IMR-90 (cell line): ENCODE measurements around the gene DBT. TPM values are rescaled to one million over a fixed set of nuclear protein-coding genes. Genes with fewer than 3 reads are reported as not detected.

Experiments
- ATAC-seq: fragments of 200-7000 bp; cut with Tn5 transposase; 2 replicates; pipeline ENCODE4 v1.9.1; 2020; ENCODE audit warnings: low read depth, mild to moderate bottlenecking, moderate library complexity
- BruUV-seq: library from RNA; stranded (reverse); fragments of 400-500 nt; replicated peaks from 2 replicates; lab custom pipeline; 2021; lab: Mats Ljungman, UMichigan
- CTCF ChIA-PET: fragments of 300-600 bp; formaldehyde crosslinking; extraction: SDS; loops from one replicate; lab custom pipeline; 2021; ENCODE audit warnings: antibody characterized with exemption; lab: Yijun Ruan, JAX
- POLR2A ChIA-PET: fragments of 300-600 bp; sonication (Branson Sonifier 250); formaldehyde crosslinking; loops from one replicate; lab custom pipeline; 2022; ENCODE audit warnings: antibody characterized with exemption; ENCODE audit not compliant: unreplicated experiment; lab: Charles Lee
- DNase-seq: peaks from one replicate; pipeline ENCODE4 v3.0.0; 2013
- H2AFZ ChIP-seq: replicated peaks from 2 replicates; pipeline ENCODE3; 2013; ENCODE audit warnings: low read length, mild to moderate bottlenecking; ENCODE audit not compliant: poor library complexity
- H2AK5ac ChIP-seq: 2 replicates; pipeline ENCODE4 v1.6.1; 2013; ENCODE audit warnings: low read depth, low read length, inconsistent platforms
- H2AK9ac ChIP-seq: replicated peaks from 2 replicates; pipeline ENCODE3; 2013; ENCODE audit warnings: mild to moderate bottlenecking, low read depth, low read length, moderate library complexity; ENCODE audit not compliant: poor library complexity
- H2BK120ac ChIP-seq: 2 replicates; pipeline ENCODE4 v1.6.1; 2013; ENCODE audit warnings: low read depth, low read length, inconsistent platforms
- H2BK15ac ChIP-seq: 3 replicates; pipeline ENCODE4 v1.6.1; 2013; ENCODE audit warnings: low read depth, low read length, inconsistent platforms
- H2BK20ac ChIP-seq: 2 replicates; pipeline ENCODE4 v1.6.1; 2013; ENCODE audit warnings: low read depth, mild to moderate bottlenecking, inconsistent platforms, low read length, moderate library complexity
- H2BK5ac ChIP-seq: 2 replicates; pipeline ENCODE4 v1.6.1; 2013; ENCODE audit warnings: mild to moderate bottlenecking, low read depth, low read length, inconsistent platforms; ENCODE audit not compliant: poor library complexity, severe bottlenecking
- H3K14ac ChIP-seq: replicated peaks from 2 replicates; pipeline ENCODE4 v1.6.1; 2013; ENCODE audit warnings: low read depth, low read length, inconsistent platforms
- H3K18ac ChIP-seq: 2 replicates; pipeline ENCODE4 v1.6.1; 2013; ENCODE audit warnings: low read depth, low read length, control low read depth
- H3K23ac ChIP-seq: 2 replicates; pipeline ENCODE4 v1.6.1; 2013; ENCODE audit warnings: low read depth, low read length, inconsistent platforms
- H3K27ac ChIP-seq: 2 replicates; pipeline ENCODE4 v1.5.1; 2013; ENCODE audit warnings: mild to moderate bottlenecking, control low read depth, low read length; ENCODE audit not compliant: insufficient read depth
- H3K27me3 ChIP-seq: 2 replicates; pipeline ENCODE4 v1.6.1; 2013; ENCODE audit warnings: low read length; ENCODE audit not compliant: control insufficient read depth, insufficient read depth
- H3K36me3 ChIP-seq: 2 replicates; pipeline ENCODE4 v1.6.1; 2013; ENCODE audit warnings: low read length, mixed read lengths; ENCODE audit not compliant: control insufficient read depth, insufficient read depth
- H3K4ac ChIP-seq: 2 replicates; pipeline ENCODE4 v1.6.1; 2013; ENCODE audit warnings: low read depth, low read length, inconsistent platforms
- H3K4me1 ChIP-seq: 2 replicates; pipeline ENCODE4 v1.6.1; 2013; ENCODE audit warnings: low read length, mixed read lengths; ENCODE audit not compliant: control insufficient read depth, insufficient read depth
- H3K4me2 ChIP-seq: 2 replicates; pipeline ENCODE4 v1.6.1; 2013; ENCODE audit warnings: low read depth, mild to moderate bottlenecking, control low read depth, low read length, moderate library complexity
- H3K4me3 ChIP-seq: 2 replicates; pipeline ENCODE4 v1.5.1; 2013; ENCODE audit warnings: low read depth, mild to moderate bottlenecking, control low read depth, low read length, moderate library complexity; ENCODE audit not compliant: insufficient read depth
- H3K56ac ChIP-seq: 2 replicates; pipeline ENCODE4 v1.6.1; 2013; ENCODE audit warnings: low read length, inconsistent platforms; ENCODE audit not compliant: insufficient read depth; ENCODE audit errors: extremely low read depth
- H3K79me1 ChIP-seq, 2 experiments: 2 replicates each; pipeline ENCODE4 v1.6.1; 2013; ENCODE audit warnings: low read length in 2 of 2, inconsistent platforms in 1 of 2, low read depth in 1 of 2
- H3K9ac ChIP-seq: 2 replicates; pipeline ENCODE4 v1.6.1; 2013; ENCODE audit warnings: low read depth, low read length, control low read depth
- H3K9me1 ChIP-seq: 2 replicates; pipeline ENCODE4 v1.6.1; 2013; ENCODE audit warnings: low read length, inconsistent platforms; ENCODE audit not compliant: insufficient read depth
- H3K9me3 ChIP-seq: 2 replicates; pipeline ENCODE4 v1.6.1; 2013; ENCODE audit warnings: low read length; ENCODE audit not compliant: control insufficient read depth, insufficient read depth
- H4K20me1 ChIP-seq: 2 replicates; pipeline ENCODE4 v1.6.1; 2013; ENCODE audit warnings: low read length, inconsistent platforms; ENCODE audit not compliant: insufficient read depth
- H4K5ac ChIP-seq: 2 replicates; pipeline ENCODE4 v1.6.1; 2013; ENCODE audit warnings: mild to moderate bottlenecking, low read depth, low read length, control low read depth
- H4K8ac ChIP-seq, 2 experiments: 2 replicates each; pipeline ENCODE4 v1.6.1; 2013; ENCODE audit warnings: low read depth in 2 of 2, low read length in 2 of 2, control low read depth in 1 of 2, inconsistent platforms in 1 of 2
- H4K91ac ChIP-seq: 2 replicates; pipeline ENCODE4 v1.6.1; 2013; ENCODE audit warnings: low read depth, low read length, inconsistent platforms; ENCODE audit not compliant: insufficient read depth
- BHLHE40 ChIP-seq: fragments of 150-350 bp; IDR thresholded peaks from 2 replicates; pipeline ENCODE4 v1.6.1; 2016; ENCODE audit warnings: mild to moderate bottlenecking, low read depth, low read length
- CEBPB ChIP-seq: IDR thresholded peaks from 2 replicates; pipeline ENCODE4 v1.6.1; 2012; ENCODE audit warnings: low read depth, low read length, improper control_type of control experiment
- CHD1 ChIP-seq: IDR thresholded peaks from 2 replicates; pipeline ENCODE4 v1.6.1; 2012; ENCODE audit warnings: low read depth, low read length, improper control_type of control experiment
- CTCF ChIP-seq: conservative IDR thresholded peaks from 2 replicates; pipeline ENCODE4 v1.5.1; 2012; ENCODE audit warnings: mild to moderate bottlenecking, low read depth, low read length, improper control_type of control experiment
- ELK1 ChIP-seq: fragments of 150-350 bp; IDR thresholded peaks from 2 replicates; pipeline ENCODE4 v1.6.1; 2016; ENCODE audit warnings: low read depth, mild to moderate bottlenecking, low read length, moderate library complexity, borderline replicate concordance
- FOS ChIP-seq: fragments of 150-350 bp; IDR thresholded peaks from 2 replicates; pipeline ENCODE4 v1.6.1; 2016; ENCODE audit warnings: low read depth, low read length
- MAFK ChIP-seq: IDR thresholded peaks from 2 replicates; pipeline ENCODE4 v1.6.1; 2012; ENCODE audit warnings: low read depth, low read length, improper control_type of control experiment
- MAZ ChIP-seq: IDR thresholded peaks from 2 replicates; pipeline ENCODE4 v1.6.1; 2012; ENCODE audit warnings: low read depth, mild to moderate bottlenecking, low read length, improper control_type of control experiment, moderate library complexity, borderline replicate concordance
- MXI1 ChIP-seq: IDR thresholded peaks from 2 replicates; pipeline ENCODE4 v1.6.1; 2012; ENCODE audit warnings: low read depth, mild to moderate bottlenecking, low read length, moderate library complexity, borderline replicate concordance
- NFE2L2 ChIP-seq: fragments of 150-350 bp; IDR thresholded peaks from 2 replicates; pipeline ENCODE4 v1.6.1; 2016; ENCODE audit warnings: low read depth, mild to moderate bottlenecking, low read length
- POLR2A ChIP-seq: IDR thresholded peaks from 2 replicates; pipeline ENCODE4 v1.6.1; 2012; ENCODE audit warnings: mild to moderate bottlenecking, low read depth, low read length
- RAD21 ChIP-seq: IDR thresholded peaks from 2 replicates; pipeline ENCODE4 v1.6.1; 2012; ENCODE audit warnings: low read length, improper control_type of control experiment
- RCOR1 ChIP-seq: IDR thresholded peaks from 2 replicates; pipeline ENCODE4 v1.6.1; 2012; ENCODE audit warnings: mild to moderate bottlenecking, low read length, improper control_type of control experiment; ENCODE audit not compliant: insufficient replicate concordance
- RFX5 ChIP-seq: IDR thresholded peaks from 2 replicates; pipeline ENCODE4 v1.8.0; 2012; ENCODE audit warnings: low read depth, mild to moderate bottlenecking, low read length, moderate library complexity
- SMC3 ChIP-seq: fragments of 150-350 bp; IDR thresholded peaks from 2 replicates; pipeline ENCODE4 v1.6.1; 2016; ENCODE audit warnings: low read depth, mild to moderate bottlenecking, antibody characterized with exemption, low read length, moderate library complexity
- USF2 ChIP-seq: fragments of 150-350 bp; IDR thresholded peaks from 2 replicates; pipeline ENCODE4 v1.6.1; 2017; ENCODE audit warnings: mild to moderate bottlenecking, antibody characterized with exemption, low read length, low read depth
- WGBS, 2 experiments: methylation state at CpG; one replicate each; pipeline versions ENCODE4 v1.1.5 to v1.1.7; 2013; ENCODE audit warnings: missing lambda C conversion rate in 2 of 2; ENCODE audit not compliant: insufficient read length in 1 of 2; ENCODE audit errors: extremely low coverage in 2 of 2; 5-methylcytosine and 5-hydroxymethylcytosine counted together
- dilution Hi-C: fragments of 300-500 bp; cut with HindIII; formaldehyde crosslinking; loops from one replicate; pipeline ENCODE4 v1.14.3; 2018; ENCODE audit warnings: low sequenced_read_pairs; ENCODE audit not compliant: unreplicated experiment
- in situ Hi-C: fragments of 300-500 bp; cut with MboI; formaldehyde crosslinking; loops from 3 replicates; pipeline ENCODE4 v1.14.3; 2019; ENCODE audit warnings: low sequenced_read_pairs, inconsistent platforms, mixed read lengths
- intact Hi-C: fragments of 100-400 bp; cut with micrococcal nuclease; formaldehyde crosslinking; loops from 2 replicates; pipeline ENCODE4 v1.10.0; 2022
- polyA plus RNA-seq, 3 experiments: library from polyadenylated mRNA; depleted of rRNA; stranded (reverse); fragments of >200 nt; gene quantifications; 2 replicates each; pipeline ENCODE4 v1.2.3, GENCODE V29; 2012; ENCODE audit warnings: low replicate concordance in 1 of 3
- total RNA-seq: library from RNA; depleted of rRNA; stranded (reverse); fragments of >200 nt; gene quantifications from 2 replicates; pipeline ENCODE4 v1.2.3, GENCODE V29; 2012

The DBT gene
- total and polyA plus RNA-seq, 2 of the 4 experiments (the other 2 are of a cell fraction), result 3.4 to 3.8 TPM

GRCh38 chr1:100177295-100178041, 72.2 kb downstream of the DBT start:
- Histone ChIP-seq H3K27me3 (no peaks in the 10 kb centered on the region), H3K18ac (no peak overlapping the region), H3K14ac (no peak overlapping the region), H3K27ac (no peak overlapping the region), H4K91ac (no peak overlapping the region), H4K8ac (no peak overlapping the region), H2BK20ac (no peak overlapping the region), H3K4me3 (no peak overlapping the region), H3K56ac (no peak overlapping the region), H4K5ac (no peak overlapping the region), H2BK15ac (no peak overlapping the region), H3K9me1 (no peaks in the 10 kb centered on the region), H2AK5ac (no peak overlapping the region), H4K20me1 (no peaks in the 10 kb centered on the region), H3K36me3 (no peaks in the 10 kb centered on the region), H2AK9ac (no peak overlapping the region), H3K9me3 (no peaks in the 10 kb centered on the region), H3K9ac (no peak overlapping the region), H3K4me2 (no peak overlapping the region), H3K4me1 (no peaks in the 10 kb centered on the region), H2AFZ (no peak overlapping the region), H3K23ac (no peak overlapping the region), H3K4ac (no peak overlapping the region), H2BK5ac (no peak overlapping the region), H2BK120ac (no peak overlapping the region), H3K79me1 (no peaks in the 10 kb centered on the region)
- TF ChIP-seq BHLHE40 (no peak), MAZ (no peak), MAFK (no peak), SMC3 (no peak), CEBPB (no peak), POLR2A (no peak), CTCF (no peak), RCOR1 (no peak), FOS (no peak), RAD21 (no peak), RFX5 (no peak), NFE2L2 (no peak), CHD1 (no peak), USF2 (no peak), MXI1 (no peak), ELK1 (no peak)
- in situ Hi-C loops (no loop called here), dilution Hi-C loops (no loop called here), intact Hi-C loops (no loop called here)
- ChIA-PET POLR2A (no interaction called here), CTCF (no interaction called here)
- ATAC-seq, result no peak
- no CpG with 5 or more reads among the region's 4 CpGs for WGBS, 2 experiments
- BruUV-seq, result no TSS peak
- no peak for DNase-seq
